Tibial nerve (tissue), 4 donors: ENCODE measurements around the gene FADS1. TPM values are rescaled to one million over a fixed set of nuclear protein-coding genes. Genes with fewer than 3 reads are reported as not detected.

Experiments
- DNase-seq, 2 donors: peaks; one replicate each; pipeline ENCODE4 v3.0.0-alpha.2; 2019; ENCODE audit warnings: low spot score in 2 of 2
- H3K27ac ChIP-seq, 4 donors: fragments of 200-600 bp; sonication (generic) in 3 of 4; one replicate each; pipeline ENCODE4 v1.5.1; 2017 to 2019; ENCODE audit warnings: mild to moderate bottlenecking in 1 of 4
- H3K27me3 ChIP-seq, 2 donors: fragments of 200-600 bp; sonication (generic) in 1 of 2; one replicate each; pipeline versions ENCODE4 v1.5.1 to v1.6.0; 2017 to 2019
- H3K36me3 ChIP-seq, 3 donors: fragments of 200-600 bp; sonication (generic); one replicate each; pipeline ENCODE4 v1.5.1; 2018 to 2019
- H3K4me1 ChIP-seq, 4 donors: fragments of 200-600 bp; sonication (generic) in 3 of 4; one replicate each; pipeline ENCODE4 v1.5.1; 2017 to 2019
- H3K4me3 ChIP-seq, 4 donors: fragments of 200-600 bp; sonication (generic) in 3 of 4; one replicate each; pipeline ENCODE4 v1.5.1; 2017 to 2019; ENCODE audit warnings: mild to moderate bottlenecking in 1 of 4, moderate library complexity in 1 of 4
- H3K9me3 ChIP-seq, 4 donors: fragments of 200-600 bp; sonication (generic) in 3 of 4; one replicate each; pipeline ENCODE4 v1.5.1; 2017 to 2019
- EP300 ChIP-seq, 2 donors: sonication (generic); formaldehyde crosslinking; IDR thresholded peaks; one replicate each; pipeline ENCODE4 v1.6.1; 2017; ENCODE audit warnings: antibody characterized with exemption in 2 of 2, mild to moderate bottlenecking in 1 of 2
- POLR2A ChIP-seq, 2 donors: fragments of 450-650 bp; IDR thresholded peaks; one replicate each; pipeline ENCODE4 v1.6.1; 2017; ENCODE audit warnings: antibody characterized with exemption in 2 of 2, mild to moderate bottlenecking in 2 of 2, moderate library complexity in 2 of 2
- WGBS, 2 donors: methylation state at CpG; one replicate each; pipeline ENCODE4 v1.1.5; 2018; 5-methylcytosine and 5-hydroxymethylcytosine counted together
- total RNA-seq, 4 donors: library from RNA; depleted of rRNA; stranded (reverse); fragments of >200 nt; gene quantifications; one replicate each; pipeline ENCODE4 v1.1.0, GENCODE V29; 2016
- TF ChIP-seq, protein P1 (sequence below), 5 experiments: fragments of 200-600 bp in 3 of 5; fragments of 450-650 bp in 2 of 5; sonication (generic) in 3 of 5; IDR thresholded peaks; one replicate each; pipeline ENCODE4 v1.5.1; 2016 to 2019; ENCODE audit warnings: antibody characterized with exemption in 5 of 5, mild to moderate bottlenecking in 3 of 5, moderate library complexity in 2 of 5

The FADS1 gene
- total RNA-seq, 4 donors from 2014 or later, result 33.7 to 61.6 (median 47.0) TPM

DNA sequence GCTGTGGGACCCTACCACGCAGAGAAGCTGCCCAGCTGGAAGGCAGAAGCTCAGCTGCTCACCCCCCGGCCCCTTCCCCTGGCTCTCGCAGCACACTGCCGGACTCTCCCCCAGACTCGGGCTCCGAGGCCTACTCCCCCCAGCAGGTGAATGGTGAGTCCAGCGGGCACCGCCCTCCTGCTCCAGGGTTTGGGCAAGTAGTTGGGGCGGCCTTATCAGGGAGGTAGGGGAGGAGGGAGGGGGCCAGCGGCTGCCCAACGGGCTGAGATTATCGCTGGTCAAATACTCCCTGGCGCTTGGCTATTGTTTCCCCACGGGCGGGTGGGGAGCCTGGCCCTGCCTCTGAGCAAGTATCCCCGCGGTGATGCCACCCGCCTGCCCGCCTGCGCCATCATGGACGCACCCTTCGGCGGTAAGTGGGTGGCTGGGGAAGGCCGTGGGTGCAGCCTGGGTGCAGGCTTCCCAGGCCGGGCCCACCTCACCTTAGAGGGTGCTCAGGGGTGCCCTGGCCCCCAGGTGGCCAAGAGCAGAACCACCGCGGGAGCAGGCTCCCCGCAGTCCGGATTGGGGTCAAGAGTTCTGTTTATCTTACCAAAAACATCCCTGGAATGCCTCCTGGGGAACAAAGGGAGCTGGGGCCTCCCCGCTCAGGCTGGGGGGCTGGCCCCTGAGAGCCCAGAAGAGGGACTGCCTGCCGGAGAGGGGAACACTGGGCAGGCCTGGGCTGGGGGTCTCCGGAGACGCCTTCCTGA is 47.5 kb downstream of the FADS1 start:
- DNase-seq, result no peak
- H3K27ac ChIP-seq, result no peak overlapping the region
- no peak overlapping the region for H3K4me3 ChIP-seq
- peaks cover 0 to 13% (median 0%) of the 10 kb centered on the region in 4 donors for H3K4me1 ChIP-seq
- H3K27me3 ChIP-seq, result no peaks in the 10 kb centered on the region
- TF ChIP-seq POLR2A (IDR thresholded peaks at IDR 0.05) (no peak), EP300 (IDR thresholded peaks at IDR 0.05) (no peak)
- TF ChIP-seq, protein P1, sequence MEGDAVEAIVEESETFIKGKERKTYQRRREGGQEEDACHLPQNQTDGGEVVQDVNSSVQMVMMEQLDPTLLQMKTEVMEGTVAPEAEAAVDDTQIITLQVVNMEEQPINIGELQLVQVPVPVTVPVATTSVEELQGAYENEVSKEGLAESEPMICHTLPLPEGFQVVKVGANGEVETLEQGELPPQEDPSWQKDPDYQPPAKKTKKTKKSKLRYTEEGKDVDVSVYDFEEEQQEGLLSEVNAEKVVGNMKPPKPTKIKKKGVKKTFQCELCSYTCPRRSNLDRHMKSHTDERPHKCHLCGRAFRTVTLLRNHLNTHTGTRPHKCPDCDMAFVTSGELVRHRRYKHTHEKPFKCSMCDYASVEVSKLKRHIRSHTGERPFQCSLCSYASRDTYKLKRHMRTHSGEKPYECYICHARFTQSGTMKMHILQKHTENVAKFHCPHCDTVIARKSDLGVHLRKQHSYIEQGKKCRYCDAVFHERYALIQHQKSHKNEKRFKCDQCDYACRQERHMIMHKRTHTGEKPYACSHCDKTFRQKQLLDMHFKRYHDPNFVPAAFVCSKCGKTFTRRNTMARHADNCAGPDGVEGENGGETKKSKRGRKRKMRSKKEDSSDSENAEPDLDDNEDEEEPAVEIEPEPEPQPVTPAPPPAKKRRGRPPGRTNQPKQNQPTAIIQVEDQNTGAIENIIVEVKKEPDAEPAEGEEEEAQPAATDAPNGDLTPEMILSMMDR (IDR thresholded peaks at IDR 0.05), result no peak
- no peaks in the 10 kb centered on the region for H3K36me3 ChIP-seq
- WGBS, 2 donors, result 70 to 73% methylated on average over 17 to 27 of the region's 33 CpGs
- H3K9me3 ChIP-seq, result no peaks in the 10 kb centered on the region

DNA sequence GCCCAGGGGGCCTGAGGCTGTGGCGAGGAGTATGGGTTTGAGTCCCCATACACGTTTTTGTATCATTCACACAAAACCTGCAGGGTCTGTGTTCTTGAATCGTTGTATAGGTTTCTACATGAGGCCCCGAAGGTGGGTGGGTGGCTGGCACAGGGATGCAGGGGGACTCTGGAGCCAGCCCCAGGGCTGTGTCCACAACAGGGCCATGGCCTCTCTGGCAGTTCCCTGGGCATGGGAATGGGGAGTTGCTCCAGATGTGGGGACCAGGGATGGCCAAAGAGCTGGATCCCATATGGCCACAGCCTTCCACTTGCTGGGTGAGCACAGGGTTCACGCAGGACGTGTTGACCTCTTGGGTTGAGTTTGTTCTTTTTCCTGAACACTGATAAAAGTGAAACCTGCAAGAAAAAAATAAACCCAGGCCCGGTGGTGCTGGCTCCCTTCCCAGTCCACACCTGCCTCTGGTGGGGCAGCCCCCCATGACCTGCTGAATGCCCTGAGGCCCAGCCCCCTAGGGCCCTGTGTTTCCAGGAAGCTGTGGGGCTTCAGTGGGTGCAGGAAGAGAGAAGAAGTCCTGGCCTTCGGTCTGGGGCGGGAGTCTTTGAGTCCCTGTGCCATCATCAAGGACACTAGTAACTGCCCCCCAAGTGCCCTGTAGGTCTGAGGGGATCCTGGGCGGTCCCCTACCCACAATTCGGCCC is 48.3 kb downstream of the FADS1 start:
- WGBS, 2 donors, result 79% methylated on average over 10 to 11 of the region's 11 CpGs
- Histone ChIP-seq H3K36me3 (no peaks in the 10 kb centered on the region), H3K4me3 (no peak overlapping the region), H3K27ac (no peak overlapping the region), H3K27me3 (no peaks in the 10 kb centered on the region), H3K9me3 (no peaks in the 10 kb centered on the region), H3K4me1 (peaks cover 0 to 14% (median 0%) of the 10 kb centered on the region in 4 donors)
- TF ChIP-seq POLR2A (IDR thresholded peaks at IDR 0.05), result no peak
- TF ChIP-seq EP300 (IDR thresholded peaks at IDR 0.05), result no peak
- TF ChIP-seq, protein P1 (IDR thresholded peaks at IDR 0.05), result no peak
- DNase-seq, result no peak

DNA sequence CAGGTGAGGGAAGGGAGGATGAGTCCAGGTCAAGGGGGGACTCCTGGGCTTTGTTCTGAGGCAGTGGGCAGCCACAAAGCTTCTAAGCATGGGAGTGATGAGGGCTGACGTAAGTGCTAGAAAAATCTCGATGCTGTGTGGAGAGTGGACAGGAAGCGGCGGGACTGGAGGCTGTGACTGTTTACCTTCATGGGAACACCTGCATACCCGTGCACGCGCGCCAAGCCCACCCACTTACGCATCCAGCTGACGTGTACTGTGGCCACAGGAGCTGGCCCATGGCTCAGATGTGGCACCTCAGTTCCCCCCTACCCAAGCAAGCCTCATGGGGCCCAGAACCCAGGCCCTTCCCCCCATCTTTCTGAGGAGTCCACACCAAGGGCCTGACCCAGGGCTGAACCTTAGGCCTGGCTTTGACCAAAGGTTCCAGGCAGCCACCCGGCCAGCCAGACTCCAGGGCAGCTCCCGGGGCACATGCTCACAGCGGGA is 50.4 kb downstream of the FADS1 start:
- H3K4me1 ChIP-seq, result peaks cover 0 to 14% (median 0%) of the 10 kb centered on the region in 4 donors
- H3K36me3 ChIP-seq, result no peaks in the 10 kb centered on the region
- TF ChIP-seq POLR2A (IDR thresholded peaks at IDR 0.05), result no peak
- TF ChIP-seq, protein P1 (IDR thresholded peaks at IDR 0.05), result no peak
- no peak for TF ChIP-seq EP300 (IDR thresholded peaks at IDR 0.05)
- WGBS, 2 donors, result 80 to 81% methylated on average over 13 of the region's 13 CpGs
- DNase-seq, result no peak
- H3K27ac ChIP-seq, result no peak overlapping the region
- H3K9me3 ChIP-seq, result no peaks in the 10 kb centered on the region
- no peak overlapping the region for H3K4me3 ChIP-seq
- no peaks in the 10 kb centered on the region for H3K27me3 ChIP-seq

DNA sequence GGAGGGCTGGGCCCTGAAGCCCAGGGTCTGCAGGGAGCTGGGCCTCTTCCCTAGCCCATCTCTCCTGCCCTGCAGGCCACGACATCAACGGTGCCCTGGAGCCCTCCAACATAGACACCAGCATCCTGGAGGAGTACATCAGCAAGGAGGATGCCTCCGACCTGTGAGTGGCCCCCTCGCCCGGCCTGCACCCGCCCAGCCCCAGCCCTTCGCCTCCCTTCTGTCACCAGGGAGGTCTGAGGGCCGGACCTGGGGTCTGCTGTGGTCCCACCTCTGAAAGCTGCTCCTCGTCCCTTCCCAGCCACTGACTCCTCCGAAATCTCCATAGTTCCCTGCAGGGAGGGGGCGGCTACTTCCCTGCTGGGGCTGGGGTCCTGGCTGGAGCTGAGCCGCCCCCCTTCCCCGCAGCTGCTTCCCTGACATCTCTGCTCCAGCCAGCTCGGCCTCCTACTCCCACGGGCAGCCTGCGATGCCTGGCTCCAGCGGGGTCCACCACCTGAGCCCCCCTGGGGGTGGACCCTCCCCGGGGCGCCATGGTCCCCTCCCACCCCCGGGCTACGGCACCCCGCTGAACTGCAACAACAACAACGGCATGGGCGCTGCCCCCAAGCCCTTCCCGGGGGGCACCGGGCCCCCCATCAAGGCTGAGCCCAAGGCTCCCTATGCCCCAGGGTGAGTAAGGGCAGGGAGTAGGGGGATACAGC is 51.1 kb downstream of the FADS1 start:
- peaks cover 0 to 14% (median 0%) of the 10 kb centered on the region in 4 donors for H3K4me1 ChIP-seq
- no peak overlapping the region for H3K4me3 ChIP-seq
- H3K9me3 ChIP-seq, result no peaks in the 10 kb centered on the region
- H3K36me3 ChIP-seq, result no peaks in the 10 kb centered on the region
- WGBS, 2 donors, result 78 to 80% methylated on average over 15 to 19 of the region's 26 CpGs
- TF ChIP-seq POLR2A (IDR thresholded peaks at IDR 0.05), result no peak
- TF ChIP-seq, protein P1 (IDR thresholded peaks at IDR 0.05), result no peak
- TF ChIP-seq EP300 (IDR thresholded peaks at IDR 0.05), result no peak
- no peak for DNase-seq
- no peak overlapping the region for H3K27ac ChIP-seq
- no peaks in the 10 kb centered on the region for H3K27me3 ChIP-seq
